NCI-H1930 (cell line): Measurements from ENCODE around the gene CPT2.

Experiments used
- DNase-seq, 2 experiments: peaks; one replicate each; lab custom pipeline; 2025; lab: John Stamatoyannopoulos, UW

CPT2 gene

DNA sequence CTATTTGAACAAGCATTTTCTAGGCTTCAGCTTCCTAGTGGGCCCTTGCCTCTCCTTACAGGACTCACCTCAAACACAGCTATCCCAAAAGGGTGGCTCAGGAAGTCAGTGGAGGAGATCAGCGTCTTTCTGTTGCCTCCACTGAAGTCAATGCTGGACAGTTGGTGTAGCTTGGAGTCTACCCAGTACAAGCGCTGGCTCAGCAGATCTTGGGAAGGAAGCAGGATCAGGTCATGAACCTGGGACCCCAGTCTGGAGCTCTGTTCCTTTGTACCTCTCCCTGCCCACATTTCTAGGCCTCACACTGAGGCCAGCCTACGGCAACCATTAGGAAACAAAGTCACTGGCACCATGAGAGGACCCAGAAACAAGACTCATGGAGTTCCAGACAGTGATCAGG, 65.4 kb downstream of the CPT2 start:
- DNase-seq = no peak
